OCI-LY3 (cell line): ENCODE measurements around the gene IGSF5.
"Not testable (repeated sequence)": the region's sequence is repeated elsewhere in the genome, so short reads cannot be mapped to it uniquely, and the experiment has no call there.

Experiments
- H2AFZ ChIP-seq: fragments of 200-600, 300-600 bp; shearing (Covaris generic); 2 replicates; pipeline ENCODE4 v1.6.0; 2014; ENCODE audit warnings: antibody characterized with exemption, low read depth, low read length
- H3K27ac ChIP-seq: fragments of 200-600, 300-600 bp; sonication (generic); 2 replicates; pipeline ENCODE4 v1.5.1; 2014; ENCODE audit warnings: mild to moderate bottlenecking, low read length, moderate library complexity, mixed read lengths
- H3K27me3 ChIP-seq: fragments of 200-600, 300-600 bp; sonication (generic); 2 replicates; pipeline ENCODE4 v1.6.1; 2014; ENCODE audit warnings: low read depth, low read length, mixed read lengths
- H3K36me3 ChIP-seq: fragments of 200-600, 300-600 bp; sonication (generic); replicated peaks from 2 replicates; pipeline ENCODE3; 2014; ENCODE audit warnings: low read depth, low read length, mixed read lengths
- H3K4me1 ChIP-seq: fragments of 300-600, 200-600 bp; sonication (generic); 2 replicates; pipeline ENCODE4 v1.6.1; 2014; ENCODE audit warnings: low read length, mixed read lengths
- H3K4me2 ChIP-seq: fragments of 200-600, 300-600 bp; sonication (generic); 2 replicates; pipeline ENCODE4 v1.6.1; 2014; ENCODE audit warnings: low read length, mixed read lengths
- H3K4me3 ChIP-seq: fragments of 300-600, 200-600 bp; sonication (generic); 2 replicates; pipeline ENCODE4 v1.5.1; 2014; ENCODE audit warnings: antibody characterized with exemption, mild to moderate bottlenecking, low read length, moderate library complexity
- H3K79me2 ChIP-seq: fragments of 300-600, 200-600 bp; shearing (Covaris generic); 2 replicates; pipeline ENCODE4 v1.6.1; 2014; ENCODE audit warnings: mild to moderate bottlenecking, low read length, mixed read lengths
- H3K9ac ChIP-seq: fragments of 300-600, 200-600 bp; shearing (Covaris generic); 2 replicates; pipeline ENCODE4 v1.6.0; 2014; ENCODE audit warnings: mild to moderate bottlenecking, low read length, moderate library complexity
- H3K9me3 ChIP-seq: fragments of 200-600, 300-600 bp; shearing (Covaris generic); 2 replicates; pipeline ENCODE4 v1.6.1; 2014; ENCODE audit warnings: low read length, mixed read lengths; ENCODE audit not compliant: insufficient read depth
- H4K20me1 ChIP-seq: fragments of 200-600, 300-600 bp; sonication (generic); 2 replicates; pipeline ENCODE4 v1.6.1; 2016; ENCODE audit warnings: low read length, mixed read lengths; ENCODE audit not compliant: insufficient read depth
- EZH2phosphoT487 ChIP-seq: fragments of 200-600 bp; shearing (Covaris generic); IDR thresholded peaks from 2 replicates; pipeline ENCODE4 v1.6.1; 2018; ENCODE audit warnings: antibody characterized with exemption, mixed run types, low read depth
- TF ChIP-seq, protein P1 (sequence below): fragments of 200-600, 300-600 bp; sonication (generic); IDR thresholded peaks from 2 replicates; pipeline ENCODE4 v1.5.1; 2014; ENCODE audit warnings: antibody characterized with exemption, low read length, low read depth

IGSF5 gene

DNA sequence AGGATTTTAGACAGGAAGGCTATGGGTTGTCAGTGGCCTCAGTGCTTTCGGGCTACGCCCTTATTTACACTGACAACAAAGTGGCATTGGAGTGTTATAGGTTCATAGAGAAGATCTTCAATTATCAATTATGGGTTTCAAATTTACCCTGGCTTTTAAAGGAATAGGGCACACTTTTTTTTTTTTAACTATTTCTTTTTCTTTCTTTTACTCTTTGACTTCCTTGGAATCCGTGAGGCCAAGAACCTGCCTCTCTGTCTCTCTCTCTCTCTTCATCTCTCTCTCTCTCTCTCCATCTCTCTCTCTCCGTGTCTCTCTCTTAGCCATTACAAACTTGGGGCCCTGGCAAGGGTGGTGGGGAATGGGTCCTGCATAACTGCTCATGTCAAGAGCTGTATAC, at the start of gene IGSF5:
TSS of gene IGSF5 (plus strand) at position 301 of the 400 bp plus-strand sequence. CDS start 327 bp downstream, outside the sequence.
- not testable (repeated sequence) for H3K4me1 ChIP-seq, H3K27ac ChIP-seq, H3K4me3 ChIP-seq, H3K27me3 ChIP-seq, H3K79me2 ChIP-seq, H3K4me2 ChIP-seq, H4K20me1 ChIP-seq, H3K9ac ChIP-seq, H2AFZ ChIP-seq, H3K9me3 ChIP-seq, H3K36me3 ChIP-seq

DNA sequence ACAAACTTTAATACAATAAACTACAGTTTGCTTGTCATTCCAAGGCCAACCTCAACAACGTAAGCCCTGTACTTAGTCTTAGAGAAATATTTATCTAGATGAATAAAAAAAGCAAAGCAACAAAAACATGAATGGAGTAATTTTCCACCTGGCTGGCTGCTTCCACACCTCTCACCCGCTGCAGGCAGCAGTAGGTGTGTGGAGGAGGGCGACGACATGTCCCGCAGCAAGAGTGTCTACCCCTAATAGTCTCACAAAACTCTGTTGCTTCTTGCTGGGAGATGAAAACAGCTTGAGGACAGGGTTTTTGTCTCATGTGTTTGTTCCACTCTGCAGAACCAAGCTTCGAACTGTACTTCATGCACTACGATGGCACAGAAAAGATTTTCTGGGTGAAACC, 48.8 kb upstream of the IGSF5 start:
- H4K20me1 ChIP-seq = no peaks in the 10 kb centered on the region
- no peaks in the 10 kb centered on the region for H3K9me3 ChIP-seq
- H3K79me2 ChIP-seq = no peaks in the 10 kb centered on the region
- H3K4me1 ChIP-seq = no peaks in the 10 kb centered on the region
- H3K27ac ChIP-seq = no peak overlapping the region
- TF ChIP-seq, protein P1, sequence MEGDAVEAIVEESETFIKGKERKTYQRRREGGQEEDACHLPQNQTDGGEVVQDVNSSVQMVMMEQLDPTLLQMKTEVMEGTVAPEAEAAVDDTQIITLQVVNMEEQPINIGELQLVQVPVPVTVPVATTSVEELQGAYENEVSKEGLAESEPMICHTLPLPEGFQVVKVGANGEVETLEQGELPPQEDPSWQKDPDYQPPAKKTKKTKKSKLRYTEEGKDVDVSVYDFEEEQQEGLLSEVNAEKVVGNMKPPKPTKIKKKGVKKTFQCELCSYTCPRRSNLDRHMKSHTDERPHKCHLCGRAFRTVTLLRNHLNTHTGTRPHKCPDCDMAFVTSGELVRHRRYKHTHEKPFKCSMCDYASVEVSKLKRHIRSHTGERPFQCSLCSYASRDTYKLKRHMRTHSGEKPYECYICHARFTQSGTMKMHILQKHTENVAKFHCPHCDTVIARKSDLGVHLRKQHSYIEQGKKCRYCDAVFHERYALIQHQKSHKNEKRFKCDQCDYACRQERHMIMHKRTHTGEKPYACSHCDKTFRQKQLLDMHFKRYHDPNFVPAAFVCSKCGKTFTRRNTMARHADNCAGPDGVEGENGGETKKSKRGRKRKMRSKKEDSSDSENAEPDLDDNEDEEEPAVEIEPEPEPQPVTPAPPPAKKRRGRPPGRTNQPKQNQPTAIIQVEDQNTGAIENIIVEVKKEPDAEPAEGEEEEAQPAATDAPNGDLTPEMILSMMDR = no peak
- TF ChIP-seq EZH2phosphoT487 = no peak
- no peaks in the 10 kb centered on the region for H3K36me3 ChIP-seq
- no peak overlapping the region for H3K4me3 ChIP-seq
- H3K27me3 ChIP-seq = no peaks in the 10 kb centered on the region
- no peak overlapping the region for H2AFZ ChIP-seq
- no peak overlapping the region for H3K4me2 ChIP-seq
- H3K9ac ChIP-seq = no peak overlapping the region

DNA sequence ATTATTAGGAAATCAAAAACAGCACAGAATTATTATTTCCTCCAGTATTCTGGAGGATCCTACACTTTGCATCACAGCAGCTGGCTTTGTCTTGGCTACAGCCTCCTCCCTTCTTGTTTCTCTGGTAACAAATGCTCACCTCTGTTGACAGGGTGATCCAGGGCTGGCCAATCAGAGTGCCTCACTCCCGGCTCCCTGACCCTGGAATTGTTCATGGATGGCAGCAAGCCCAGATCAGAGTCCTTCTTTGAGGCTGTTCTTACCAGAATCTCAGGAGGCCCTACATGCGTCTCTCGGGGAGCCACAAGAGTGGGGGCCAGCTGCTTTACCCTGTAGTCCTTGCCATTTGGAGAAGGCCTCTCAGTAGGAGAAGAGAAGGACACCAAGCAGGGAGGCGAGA, 48.4 kb upstream of the IGSF5 start:
- no peak overlapping the region for H3K27ac ChIP-seq
- H4K20me1 ChIP-seq = no peaks in the 10 kb centered on the region
- no peak overlapping the region for H2AFZ ChIP-seq
- H3K36me3 ChIP-seq = no peaks in the 10 kb centered on the region
- no peaks in the 10 kb centered on the region for H3K4me1 ChIP-seq
- H3K9me3 ChIP-seq = no peaks in the 10 kb centered on the region
- H3K9ac ChIP-seq = no peak overlapping the region
- no peak overlapping the region for H3K4me2 ChIP-seq
- no peaks in the 10 kb centered on the region for H3K27me3 ChIP-seq
- H3K4me3 ChIP-seq = no peak overlapping the region
- no peaks in the 10 kb centered on the region for H3K79me2 ChIP-seq
- no peak for TF ChIP-seq EZH2phosphoT487
- TF ChIP-seq, protein P1 = no peak

GRCh38 chr21:39700318-39700717, 44.7 kb upstream of the IGSF5 start:
- no peak overlapping the region for H2AFZ ChIP-seq
- TF ChIP-seq, protein P1 = no peak
- no peak for TF ChIP-seq EZH2phosphoT487
- no peaks in the 10 kb centered on the region for H3K9me3 ChIP-seq
- no peak overlapping the region for H3K9ac ChIP-seq
- no peaks in the 10 kb centered on the region for H3K27me3 ChIP-seq
- H3K4me1 ChIP-seq = no peaks in the 10 kb centered on the region
- H4K20me1 ChIP-seq = no peaks in the 10 kb centered on the region
- no peaks in the 10 kb centered on the region for H3K36me3 ChIP-seq
- no peak overlapping the region for H3K27ac ChIP-seq
- no peak overlapping the region for H3K4me2 ChIP-seq
- H3K4me3 ChIP-seq = no peak overlapping the region
- no peaks in the 10 kb centered on the region for H3K79me2 ChIP-seq

DNA sequence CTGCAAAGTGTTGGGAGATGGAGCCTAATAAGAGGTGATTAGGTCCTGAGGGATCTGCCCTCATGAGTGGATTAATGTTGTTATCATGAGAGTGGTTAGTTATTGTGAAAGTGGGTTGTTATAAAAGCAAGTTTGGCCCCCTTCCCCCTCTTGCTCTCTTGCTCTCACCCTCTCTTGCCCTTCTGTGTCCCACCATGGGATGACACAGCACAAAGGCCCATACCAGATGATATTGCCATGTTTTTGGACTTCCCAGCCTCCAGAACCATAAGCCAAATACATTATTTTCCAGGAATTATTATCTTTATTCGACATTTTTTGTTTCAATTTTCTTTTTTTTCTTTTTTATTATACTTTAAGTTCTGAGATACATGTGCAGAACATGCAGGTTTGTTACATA, 41.4 kb upstream of the IGSF5 start:
- Histone ChIP-seq H3K27me3 (no peaks in the 10 kb centered on the region), H3K27ac (no peak overlapping the region), H3K36me3 (no peaks in the 10 kb centered on the region), H3K4me1 (no peaks in the 10 kb centered on the region), H4K20me1 (no peaks in the 10 kb centered on the region), H3K4me3 (no peak overlapping the region), H3K9ac (no peak overlapping the region), H3K4me2 (no peak overlapping the region), H3K79me2 (no peaks in the 10 kb centered on the region), H3K9me3 (no peaks in the 10 kb centered on the region), H2AFZ (no peak overlapping the region)
- TF ChIP-seq EZH2phosphoT487 = no peak
- TF ChIP-seq, protein P1 = no peak
